Measurements from ENCODE around the gene ST6GAL1. TPM values are rescaled to one million over a fixed set of nuclear protein-coding genes. Genes with fewer than 3 reads are reported as not detected.
A peak's percentile ranks its signal among the peaks of the same experiment; 100 is the strongest.
"Not testable (repeated sequence)": the region's sequence is repeated elsewhere in the genome, so short reads cannot be mapped to it uniquely, and the experiment has no call there.

Gene ST6GAL1
- total and polyA plus RNA-seq, 7 experiments from 2014 or later: 115 to 313 (median 214) TPM

GRCh38 chr3:187022403-187023029 lies 92.2 kb downstream of the ST6GAL1 start:
- peaks cover 0 to 42% (median 5%) of the 10 kb centered on the region in 5 donors for H3K36me3 Mint-ChIP-seq
- ATAC-seq (no peak), DNase-seq (no peak)
- Histone ChIP-seq H3K27me3 (ENCODE audit: control insufficient read depth in 2 of 2, insufficient read depth in 2 of 2, low read length in 2 of 2) (no peaks in the 10 kb centered on the region), H3K27ac (ENCODE audit: low read depth, low read length) (peak overlapping the region; percentile 49), H3K36me3 (ENCODE audit: control insufficient read depth in 2 of 3, insufficient read depth in 3 of 3, low read length in 3 of 3) (peaks cover 0 to 4% (median 0%) of the 10 kb centered on the region in 3 experiments), H3K4me3 (ENCODE audit: low read length) (no peak overlapping the region), H3K9me3 (ENCODE audit: control insufficient read depth in 2 of 3, low read length in 3 of 3) (no peaks in the 10 kb centered on the region), H3K4me1 (ENCODE audit: control insufficient read depth in 2 of 2, insufficient read depth in 2 of 2, low read length in 2 of 2) (peaks cover 19 to 30% of the 10 kb centered on the region in 2 donors)
- intact Hi-C loops (cut with micrococcal nuclease): loop anchor here in 1 of 2 donors (10.0 kb wide), 1 partner anchor 458 kb away; the partner anchor contains the start of gene TBCCD1
- ChIA-PET POLR2A (interaction anchor here (0.9 to 2.0 kb wide), 3 partner anchors 8 to 20 kb away, joined by 5 to 7 read pairs (median 6); no protein-coding TSS in a partner anchor), CTCF (interaction anchor here (0.8 kb wide), 1 partner anchor 173 kb away, joined by 3 read pairs; no protein-coding TSS in a partner anchor)
- peak overlapping the region; percentile 60 to 97 (median 89) for H3K27ac Mint-ChIP-seq
- peaks cover 34 to 75% (median 63%) of the 10 kb centered on the region in 7 donors for H3K4me1 Mint-ChIP-seq
- no peaks in the 10 kb centered on the region for H3K27me3 Mint-ChIP-seq
- peak overlapping the region in 5 of 10 donors; percentile 6 to 51 (median 10) for H3K4me3 Mint-ChIP-seq
- peaks cover 0 to 3% (median 0%) of the 10 kb centered on the region in 11 donors for H3K9me3 Mint-ChIP-seq

DNA sequence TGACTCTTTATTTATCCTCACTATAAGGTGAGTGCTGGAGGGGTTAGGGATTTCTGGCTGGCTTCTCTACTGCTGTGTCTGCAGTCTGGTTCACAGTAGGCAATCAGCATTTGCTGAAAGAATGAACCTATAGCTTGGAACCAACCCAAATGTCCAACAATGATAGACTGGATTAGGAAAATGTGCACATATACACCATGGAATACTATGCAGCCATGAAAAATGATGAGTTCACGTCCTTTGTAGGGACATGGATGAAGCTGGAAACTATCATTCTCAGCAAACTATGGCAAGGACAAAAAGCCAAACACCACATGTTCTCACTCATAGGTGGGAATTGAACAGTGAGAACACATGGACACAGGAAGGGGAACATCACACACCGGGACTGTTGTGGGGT lies 93.0 kb downstream of the ST6GAL1 start:
- H3K27me3 ChIP-seq (ENCODE audit: control insufficient read depth in 2 of 2, insufficient read depth in 2 of 2, low read length in 2 of 2); DNase-seq; H3K9me3 ChIP-seq (ENCODE audit: control insufficient read depth in 2 of 3, low read length in 3 of 3); POLR2A ChIA-PET; H3K36me3 ChIP-seq (ENCODE audit: control insufficient read depth in 2 of 3, insufficient read depth in 3 of 3, low read length in 3 of 3); ATAC-seq; H3K4me3 ChIP-seq (ENCODE audit: low read length); H3K9me3 Mint-ChIP-seq; H3K27me3 Mint-ChIP-seq; CTCF ChIA-PET: not testable (repeated sequence)
- Mint-ChIP-seq H3K4me3 (peak overlapping the region in 1 of 10 donors; percentile 7), H3K36me3 (peaks cover 0 to 43% (median 8%) of the 10 kb centered on the region in 5 donors), H3K4me1 (peaks cover 40 to 75% (median 67%) of the 10 kb centered on the region in 7 donors), H3K27ac (peak overlapping the region; percentile 39 to 97 (median 88))
- H3K4me1 ChIP-seq (ENCODE audit: control insufficient read depth in 2 of 2, insufficient read depth in 2 of 2, low read length in 2 of 2): peaks cover 27 to 30% of the 10 kb centered on the region in 2 donors
- peak overlapping the region; percentile 49 for H3K27ac ChIP-seq (ENCODE audit: low read depth, low read length)
- intact Hi-C loops (cut with micrococcal nuclease): loop anchor here in 1 of 2 donors (10.0 kb wide), 1 partner anchor 459 kb away; the partner anchor contains the start of gene TBCCD1

- Mint-ChIP-seq H3K9me3 (peaks cover 0 to 5% (median 0%) of the 10 kb centered on the region in 11 donors), H3K27ac (peak overlapping the region; percentile 86 to 99 (median 92)), H3K27me3 (no peaks in the 10 kb centered on the region), H3K4me1 (peaks cover 46 to 74% (median 64%) of the 10 kb centered on the region in 7 donors), H3K4me3 (peak overlapping the region; percentile 88 to 97 (median 93)), H3K36me3 (peaks cover 0 to 40% (median 16%) of the 10 kb centered on the region in 5 donors)
- H3K36me3 ChIP-seq (ENCODE audit: control insufficient read depth in 2 of 3, insufficient read depth in 3 of 3, low read length in 3 of 3): no peaks in the 10 kb centered on the region
- ATAC-seq (no peak), DNase-seq (no peak)
- H3K27ac ChIP-seq (ENCODE audit: low read depth, low read length): peak overlapping the region; percentile 78
- H3K4me1 ChIP-seq (ENCODE audit: control insufficient read depth in 2 of 2, insufficient read depth in 2 of 2, low read length in 2 of 2): peaks cover 31 to 40% of the 10 kb centered on the region in 2 donors
- POLR2A ChIA-PET: interaction anchor here (0.6 to 9.3 kb wide), 14 partner anchors 8 to 241 kb away, joined by 3 to 226 read pairs (median 8); partner anchors contain the start of genes EIF4A2, RPL39L and ST6GAL1
- no peaks in the 10 kb centered on the region for H3K27me3 ChIP-seq (ENCODE audit: control insufficient read depth in 2 of 2, insufficient read depth in 2 of 2, low read length in 2 of 2)
- peak overlapping the region; percentile 68 for H3K4me3 ChIP-seq (ENCODE audit: low read length)
- intact Hi-C loops (cut with micrococcal nuclease): loop anchor here (1.0 to 10.0 kb wide), 5 partner anchors 17 to 1087 kb away; partner anchors contain the start of genes TRA2B (in 2 of the 2), DNAJB11 (in 1 of the 2) and TBCCD1 (in 1 of the 2)
- H3K9me3 ChIP-seq (ENCODE audit: control insufficient read depth in 2 of 3, low read length in 3 of 3): no peaks in the 10 kb centered on the region
- CTCF ChIA-PET: interaction anchor here (1.2 to 2.2 kb wide), 4 partner anchors 11 to 175 kb away, joined by 5 to 11 read pairs (median 7); no protein-coding TSS in a partner anchor
These were observed 94.4 kb downstream of the ST6GAL1 start for GRCh38 chr3:187024536-187025226.

GRCh38 chr3:187025254-187025655 lies 94.9 kb downstream of the ST6GAL1 start:
- Histone ChIP-seq H3K36me3 (ENCODE audit: control insufficient read depth in 2 of 3, insufficient read depth in 3 of 3, low read length in 3 of 3) (no peaks in the 10 kb centered on the region), H3K4me3 (ENCODE audit: low read length) (peak overlapping the region; percentile 68), H3K9me3 (ENCODE audit: control insufficient read depth in 2 of 3, low read length in 3 of 3) (no peaks in the 10 kb centered on the region), H3K4me1 (ENCODE audit: control insufficient read depth in 2 of 2, insufficient read depth in 2 of 2, low read length in 2 of 2) (peaks cover 31 to 42% of the 10 kb centered on the region in 2 donors), H3K27me3 (ENCODE audit: control insufficient read depth in 2 of 2, insufficient read depth in 2 of 2, low read length in 2 of 2) (no peaks in the 10 kb centered on the region), H3K27ac (ENCODE audit: low read depth, low read length) (peak overlapping the region; percentile 78)
- H3K4me1 Mint-ChIP-seq: peaks cover 45 to 74% (median 63%) of the 10 kb centered on the region in 7 donors
- peaks cover 0 to 9% (median 0%) of the 10 kb centered on the region in 11 donors for H3K9me3 Mint-ChIP-seq
- ATAC-seq (peak; percentile 48), DNase-seq (peak in 7 of 9 donors; percentile 53 to 76 (median 66))
- ChIA-PET CTCF (interaction anchor here (1.2 to 2.2 kb wide), 4 partner anchors 12 to 176 kb away, joined by 5 to 11 read pairs (median 7); no protein-coding TSS in a partner anchor), POLR2A (interaction anchor here (0.6 to 9.3 kb wide), 17 partner anchors 9 to 241 kb away, joined by 3 to 226 read pairs (median 6); partner anchors contain the start of genes EIF4A2, RPL39L and ST6GAL1)
- H3K27ac Mint-ChIP-seq: peak overlapping the region; percentile 86 to 99 (median 92)
- intact Hi-C loops (cut with micrococcal nuclease): loop anchor here (1.0 to 10.0 kb wide), 5 partner anchors 18 to 1088 kb away; partner anchors contain the start of genes TRA2B (in 2 of the 2), DNAJB11 (in 1 of the 2) and TBCCD1 (in 1 of the 2)
- no peaks in the 10 kb centered on the region for H3K27me3 Mint-ChIP-seq
- peak overlapping the region; percentile 88 to 97 (median 93) for H3K4me3 Mint-ChIP-seq
- H3K36me3 Mint-ChIP-seq: peaks cover 0 to 45% (median 20%) of the 10 kb centered on the region in 5 donors

- peak in 4 of 9 donors; percentile 35 to 45 (median 41) for DNase-seq
- Histone ChIP-seq H3K9me3 (ENCODE audit: control insufficient read depth in 2 of 3, low read length in 3 of 3) (no peaks in the 10 kb centered on the region), H3K27me3 (ENCODE audit: control insufficient read depth in 2 of 2, insufficient read depth in 2 of 2, low read length in 2 of 2) (no peaks in the 10 kb centered on the region), H3K4me1 (ENCODE audit: control insufficient read depth in 2 of 2, insufficient read depth in 2 of 2, low read length in 2 of 2) (peaks cover 31 to 45% of the 10 kb centered on the region in 2 donors), H3K27ac (ENCODE audit: low read depth, low read length) (peak overlapping the region; percentile 78), H3K36me3 (ENCODE audit: control insufficient read depth in 2 of 3, insufficient read depth in 3 of 3, low read length in 3 of 3) (no peaks in the 10 kb centered on the region), H3K4me3 (ENCODE audit: low read length) (peak overlapping the region; percentile 68)
- peak overlapping the region; percentile 86 to 99 (median 92) for H3K27ac Mint-ChIP-seq
- peaks cover 0 to 45% (median 22%) of the 10 kb centered on the region in 5 donors for H3K36me3 Mint-ChIP-seq
- H3K4me1 Mint-ChIP-seq: peaks cover 40 to 73% (median 61%) of the 10 kb centered on the region in 7 donors
- ChIA-PET CTCF (interaction anchor here (0.8 to 2.2 kb wide), 10 partner anchors 9 to 180 kb away, joined by 3 to 11 read pairs (median 5); partner anchors contain the start of gene RPL39L), POLR2A (interaction anchor here (0.6 to 9.3 kb wide), 24 partner anchors 9 to 242 kb away, joined by 3 to 226 read pairs (median 6); partner anchors contain the start of genes EIF4A2, RPL39L and ST6GAL1)
- ATAC-seq: peak; percentile 17
- H3K4me3 Mint-ChIP-seq: peak overlapping the region; percentile 88 to 97 (median 93)
- no peaks in the 10 kb centered on the region for H3K27me3 Mint-ChIP-seq
- H3K9me3 Mint-ChIP-seq: peaks cover 0 to 9% (median 0%) of the 10 kb centered on the region in 11 donors
- intact Hi-C loops (cut with micrococcal nuclease): loop anchor here (1.0 to 10.0 kb wide), 7 partner anchors 18 to 1088 kb away; partner anchors contain the start of genes TRA2B (in 2 of the 2), DNAJB11 (in 1 of the 2) and TBCCD1 (in 1 of the 2)
These were observed 95.5 kb downstream of the ST6GAL1 start for GRCh38 chr3:187025656-187026316.
